ENCODE results near the gene ADAMTSL1.
A peak's percentile ranks its signal among the peaks of the same experiment; 100 is the strongest.

ADAMTSL1 gene, protein sequence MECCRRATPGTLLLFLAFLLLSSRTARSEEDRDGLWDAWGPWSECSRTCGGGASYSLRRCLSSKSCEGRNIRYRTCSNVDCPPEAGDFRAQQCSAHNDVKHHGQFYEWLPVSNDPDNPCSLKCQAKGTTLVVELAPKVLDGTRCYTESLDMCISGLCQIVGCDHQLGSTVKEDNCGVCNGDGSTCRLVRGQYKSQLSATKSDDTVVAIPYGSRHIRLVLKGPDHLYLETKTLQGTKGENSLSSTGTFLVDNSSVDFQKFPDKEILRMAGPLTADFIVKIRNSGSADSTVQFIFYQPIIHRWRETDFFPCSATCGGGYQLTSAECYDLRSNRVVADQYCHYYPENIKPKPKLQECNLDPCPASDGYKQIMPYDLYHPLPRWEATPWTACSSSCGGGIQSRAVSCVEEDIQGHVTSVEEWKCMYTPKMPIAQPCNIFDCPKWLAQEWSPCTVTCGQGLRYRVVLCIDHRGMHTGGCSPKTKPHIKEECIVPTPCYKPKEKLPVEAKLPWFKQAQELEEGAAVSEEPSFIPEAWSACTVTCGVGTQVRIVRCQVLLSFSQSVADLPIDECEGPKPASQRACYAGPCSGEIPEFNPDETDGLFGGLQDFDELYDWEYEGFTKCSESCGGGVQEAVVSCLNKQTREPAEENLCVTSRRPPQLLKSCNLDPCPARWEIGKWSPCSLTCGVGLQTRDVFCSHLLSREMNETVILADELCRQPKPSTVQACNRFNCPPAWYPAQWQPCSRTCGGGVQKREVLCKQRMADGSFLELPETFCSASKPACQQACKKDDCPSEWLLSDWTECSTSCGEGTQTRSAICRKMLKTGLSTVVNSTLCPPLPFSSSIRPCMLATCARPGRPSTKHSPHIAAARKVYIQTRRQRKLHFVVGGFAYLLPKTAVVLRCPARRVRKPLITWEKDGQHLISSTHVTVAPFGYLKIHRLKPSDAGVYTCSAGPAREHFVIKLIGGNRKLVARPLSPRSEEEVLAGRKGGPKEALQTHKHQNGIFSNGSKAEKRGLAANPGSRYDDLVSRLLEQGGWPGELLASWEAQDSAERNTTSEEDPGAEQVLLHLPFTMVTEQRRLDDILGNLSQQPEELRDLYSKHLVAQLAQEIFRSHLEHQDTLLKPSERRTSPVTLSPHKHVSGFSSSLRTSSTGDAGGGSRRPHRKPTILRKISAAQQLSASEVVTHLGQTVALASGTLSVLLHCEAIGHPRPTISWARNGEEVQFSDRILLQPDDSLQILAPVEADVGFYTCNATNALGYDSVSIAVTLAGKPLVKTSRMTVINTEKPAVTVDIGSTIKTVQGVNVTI (N-terminal part only)

DNA sequence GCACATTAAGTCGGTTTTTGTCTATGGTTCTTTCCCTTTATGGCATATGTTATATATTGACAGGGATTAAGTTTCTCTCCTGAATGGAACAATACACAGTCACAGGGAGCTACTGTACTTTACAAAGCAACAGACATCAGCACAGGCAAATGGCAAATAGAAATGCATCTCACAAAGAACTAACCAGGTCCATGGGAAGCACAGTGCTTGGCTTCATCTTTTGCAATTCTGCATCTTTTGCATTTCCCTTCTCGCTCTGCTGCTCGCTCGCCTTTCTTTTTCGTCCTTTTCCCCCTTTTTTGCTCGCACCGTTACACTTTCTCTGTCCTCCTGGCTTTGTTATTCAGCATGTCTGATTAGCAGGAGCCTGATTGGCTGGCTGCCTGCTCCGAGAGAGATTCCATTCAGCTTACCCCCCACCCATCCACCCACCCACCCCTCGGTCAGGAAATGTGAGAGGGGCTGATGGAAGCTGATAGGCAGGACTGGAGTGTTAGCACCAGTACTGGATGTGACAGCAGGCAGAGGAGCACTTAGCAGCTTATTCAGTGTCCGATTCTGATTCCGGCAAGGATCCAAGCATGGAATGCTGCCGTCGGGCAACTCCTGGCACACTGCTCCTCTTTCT, at the start of gene ADAMTSL1:
Gene ADAMTSL1, plus strand, starts transcription at position 502 of the 628 bp plus-strand sequence. Its CDS starts 80 bp downstream, at position 582.
- DNase-seq: no peak

DNA sequence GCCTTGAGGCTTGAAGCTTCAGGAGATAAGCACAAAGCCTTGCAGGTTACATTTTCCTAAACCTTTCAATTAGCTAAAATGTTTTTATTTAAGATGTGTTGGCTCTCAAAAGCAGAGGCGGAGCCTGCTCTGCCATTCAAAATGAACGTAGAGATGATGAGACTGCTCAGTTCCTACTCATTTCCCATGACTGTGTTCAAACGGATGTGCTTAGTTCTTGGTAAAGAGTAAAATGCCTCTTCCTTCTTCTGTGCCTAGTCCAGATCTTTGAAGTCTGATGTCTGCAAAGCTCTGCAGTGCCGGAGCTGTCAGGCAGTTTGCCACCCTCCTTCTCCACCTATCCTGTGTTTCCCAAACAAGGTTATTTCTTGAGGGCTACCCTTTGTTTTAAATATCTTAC, 46.3 kb upstream of the ADAMTSL1 start:
- DNase-seq: no peak

DNA sequence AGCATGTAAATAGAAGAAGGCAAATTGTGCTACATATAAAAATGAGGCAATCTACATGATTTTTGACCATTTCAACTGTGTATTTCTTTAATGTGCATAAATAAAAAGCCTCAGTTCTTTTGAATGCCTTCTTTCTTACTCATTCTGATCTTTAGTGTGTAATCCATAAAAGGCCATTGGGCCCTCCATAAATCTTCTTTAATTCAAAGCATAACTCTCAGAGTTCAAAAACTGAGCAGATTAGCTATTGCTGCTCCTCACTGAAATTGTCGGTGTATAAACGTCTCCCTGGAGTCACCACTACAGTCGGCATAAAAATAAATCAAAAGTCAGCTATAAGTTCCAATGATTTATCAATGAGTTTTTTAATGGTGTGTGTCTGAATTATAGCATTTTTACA, 45.3 kb upstream of the ADAMTSL1 start:
- no peak for DNase-seq

DNA sequence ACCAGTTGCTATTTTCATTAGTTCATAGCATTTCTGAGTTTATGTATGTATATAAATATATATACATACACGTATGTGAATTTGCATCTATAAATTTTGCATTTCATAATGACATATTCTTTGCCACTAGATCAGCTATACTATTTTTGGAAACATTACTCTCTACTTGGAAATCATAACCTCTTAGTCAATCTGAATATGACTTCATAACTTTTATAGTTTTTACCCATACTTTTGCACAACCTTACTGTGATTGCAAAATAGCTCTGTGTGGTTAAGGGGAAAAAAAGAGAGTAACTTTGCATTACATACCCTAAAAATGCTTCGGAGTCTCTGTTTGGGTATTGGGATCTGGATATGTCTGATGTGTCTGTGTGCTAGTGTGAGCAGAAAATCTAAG, 44.9 kb upstream of the ADAMTSL1 start:
- no peak for DNase-seq

DNA sequence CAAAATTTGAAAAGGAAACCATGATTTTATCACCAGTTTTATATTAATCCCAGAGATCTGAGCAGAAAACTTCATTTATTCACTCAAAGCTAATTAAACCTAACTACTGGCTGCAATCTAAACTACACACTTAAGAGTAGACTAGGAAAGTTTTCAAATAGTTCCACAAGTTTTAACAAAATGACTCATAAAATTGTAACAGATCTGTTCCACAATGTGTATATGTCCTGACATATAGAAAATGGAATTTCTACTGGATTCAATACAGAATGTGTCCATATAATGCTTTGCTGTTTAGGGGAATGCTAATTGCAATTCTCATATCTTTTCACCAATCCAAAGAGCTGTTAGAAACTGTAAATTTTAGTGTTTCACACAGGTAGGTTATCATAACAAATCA, 40.3 kb upstream of the ADAMTSL1 start:
- DNase-seq: no peak

DNA sequence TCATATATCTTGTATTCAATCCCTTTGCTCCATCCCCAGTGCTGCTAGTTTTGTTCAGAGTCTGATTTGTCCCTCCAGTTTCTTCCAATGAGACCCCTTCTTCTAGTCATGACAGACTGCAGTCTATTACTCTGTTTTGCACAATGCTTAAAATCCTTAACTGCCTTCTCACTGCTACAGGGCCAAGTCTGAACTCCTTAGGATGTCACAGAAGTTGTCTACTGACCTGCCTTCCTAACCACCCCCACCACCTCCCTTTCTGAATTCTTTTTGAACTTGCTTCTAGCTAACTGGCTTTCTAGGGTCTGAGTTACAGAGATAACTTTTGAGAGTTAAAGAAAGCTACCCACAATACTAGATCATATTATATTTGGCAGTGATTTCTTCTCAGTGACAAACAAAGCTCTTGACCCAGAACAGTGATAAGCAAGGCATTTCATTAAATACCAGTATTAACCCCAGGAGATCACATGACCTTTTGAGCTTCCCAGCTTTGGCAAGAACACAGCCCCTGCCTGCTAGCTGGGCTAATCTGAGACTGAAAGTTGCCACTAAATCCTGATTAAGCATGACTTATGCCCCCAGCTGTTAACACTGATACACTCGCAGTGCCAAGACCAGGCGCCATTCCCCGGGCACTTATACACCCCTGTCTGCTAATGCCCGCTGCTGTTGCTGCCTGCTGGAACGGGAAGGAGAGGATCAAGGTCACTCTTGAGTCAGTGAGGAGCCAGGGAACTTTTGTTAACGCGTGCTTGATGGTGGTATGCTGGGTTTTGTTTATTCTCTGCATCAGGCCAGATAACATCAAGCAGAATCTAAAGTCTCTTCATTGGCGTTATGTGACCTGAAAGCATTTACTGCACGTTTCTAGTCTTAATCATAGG, 36.4 kb upstream of the ADAMTSL1 start:
- no peak for DNase-seq

DNA sequence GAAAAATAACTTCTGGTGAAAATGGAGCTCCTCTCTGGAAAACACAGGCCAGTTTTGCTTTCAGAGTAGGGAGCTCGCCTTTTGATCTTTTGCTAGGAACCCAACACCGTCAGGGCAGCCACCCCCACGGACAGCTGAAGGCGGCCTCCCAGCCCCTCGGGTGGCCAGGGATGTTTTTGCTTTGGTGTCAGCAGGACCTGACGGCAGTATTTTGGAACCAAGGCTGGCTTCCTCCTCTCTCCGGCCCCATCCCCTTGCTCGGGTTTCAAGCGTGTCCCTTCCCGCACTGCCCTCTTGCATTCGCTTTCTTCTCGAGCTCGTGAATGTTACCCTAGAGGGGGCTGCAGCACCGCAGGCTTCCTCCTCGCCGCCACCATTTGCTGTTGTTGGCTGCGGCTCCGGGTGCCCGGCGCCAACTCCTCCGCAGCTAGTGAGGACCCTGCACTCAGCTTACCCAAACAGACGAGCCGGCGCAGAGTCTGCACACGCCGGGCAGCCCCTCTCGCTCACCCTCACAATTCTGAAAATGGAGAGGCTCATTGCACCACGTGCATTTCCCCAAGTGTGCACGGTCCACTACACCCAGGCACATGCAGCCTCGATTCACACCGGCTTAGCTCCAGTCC, 35.5 kb upstream of the ADAMTSL1 start:
- no peak for DNase-seq

DNA sequence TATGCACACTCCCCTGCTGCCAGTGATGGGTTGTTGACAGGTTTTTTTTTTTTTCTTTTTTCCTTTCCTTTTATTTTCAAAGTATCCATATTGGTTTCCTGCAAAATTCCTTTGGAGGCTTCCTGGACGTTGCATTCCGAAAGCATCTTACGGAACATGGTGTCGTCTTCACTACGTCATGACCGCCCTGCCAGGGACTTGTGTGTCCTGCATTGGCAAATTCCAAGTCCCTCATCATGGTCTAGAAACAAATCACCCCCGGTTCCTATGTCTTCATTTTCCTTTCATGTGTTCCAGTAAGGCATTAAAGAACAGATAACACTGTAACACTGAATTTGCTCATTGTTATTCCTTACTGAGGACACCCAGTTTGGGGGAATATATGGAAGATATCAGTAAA, 35.0 kb upstream of the ADAMTSL1 start:
- DNase-seq: no peak

DNA sequence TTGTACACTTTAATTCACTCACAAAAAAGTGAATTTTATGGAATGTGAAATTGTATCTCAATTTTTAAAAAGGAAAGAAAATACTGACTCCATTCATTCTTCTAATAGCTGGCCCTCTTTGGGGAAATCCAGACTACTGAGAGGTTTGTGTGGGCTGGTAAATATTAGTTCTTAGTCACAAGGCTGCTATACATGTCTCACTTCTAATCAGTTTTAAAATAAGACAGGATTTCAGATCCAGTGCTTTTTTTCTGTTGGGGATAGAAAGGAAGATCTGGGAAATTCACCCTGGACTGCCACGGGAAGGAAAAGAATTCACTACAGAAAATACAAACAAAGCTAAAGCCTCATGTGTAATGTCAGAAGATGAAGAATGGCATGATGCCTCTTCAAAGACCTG, 32.7 kb upstream of the ADAMTSL1 start:
- DNase-seq: no peak

DNA sequence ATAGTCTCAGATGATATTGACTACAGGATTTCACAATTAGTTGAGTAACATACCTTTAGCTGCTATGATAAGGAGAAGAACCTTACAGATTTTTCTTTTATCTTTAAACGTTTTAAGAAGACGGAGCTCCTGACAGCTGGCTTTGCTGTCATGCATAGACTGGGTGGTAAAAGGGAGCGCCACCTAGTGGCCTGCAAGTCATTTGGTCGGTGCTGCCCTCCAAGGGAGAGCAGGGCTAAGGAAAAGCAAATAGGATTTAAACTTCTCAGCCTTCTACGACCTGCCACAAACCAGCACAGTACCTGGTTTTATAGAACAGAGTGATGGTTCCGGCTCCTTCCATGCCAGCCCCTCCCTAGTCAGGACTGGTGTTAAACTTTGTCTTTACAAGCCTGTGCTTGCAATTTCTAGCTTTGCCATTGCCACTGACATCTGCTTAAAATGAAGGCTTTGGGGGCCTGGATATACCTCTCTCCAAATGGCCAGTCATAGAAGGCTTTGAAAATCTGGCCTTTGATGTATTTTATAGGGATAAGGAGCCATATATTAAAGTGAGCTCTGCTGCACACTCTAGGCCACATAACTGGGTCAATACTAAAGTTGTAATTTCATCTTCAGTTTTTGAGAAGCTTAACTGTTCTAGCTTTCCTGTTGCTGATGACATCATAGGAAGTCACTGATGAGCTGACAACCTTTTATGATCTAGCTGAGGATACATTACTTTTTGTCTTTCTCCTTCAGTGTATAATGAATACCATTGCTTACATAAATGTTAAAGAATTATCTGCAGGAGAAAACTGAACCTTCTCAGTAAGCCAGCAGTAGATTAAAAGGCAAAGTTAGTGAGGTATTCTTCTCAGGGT, 31.1 kb upstream of the ADAMTSL1 start:
- DNase-seq: peak; percentile 2 to 3

DNA sequence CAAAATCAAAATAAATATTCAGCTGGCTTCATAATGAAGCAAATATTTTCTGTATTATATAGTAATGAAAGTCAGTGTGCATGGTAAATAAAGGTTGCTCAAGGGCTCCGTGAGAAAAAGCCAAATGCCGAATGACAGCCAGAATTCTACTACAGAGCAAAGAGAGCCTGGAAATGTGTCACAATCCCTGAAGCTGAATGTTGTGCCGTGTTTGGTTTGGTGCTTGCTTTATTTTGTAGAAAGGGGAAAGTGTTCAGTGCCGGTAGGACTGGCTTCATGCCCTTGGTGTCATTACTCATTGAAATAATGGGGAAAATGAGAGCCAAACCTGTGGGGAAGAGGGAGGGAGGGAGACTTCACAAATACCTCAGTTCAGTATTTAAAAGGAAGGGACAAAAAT, 26.8 kb upstream of the ADAMTSL1 start:
- no peak for DNase-seq

DNA sequence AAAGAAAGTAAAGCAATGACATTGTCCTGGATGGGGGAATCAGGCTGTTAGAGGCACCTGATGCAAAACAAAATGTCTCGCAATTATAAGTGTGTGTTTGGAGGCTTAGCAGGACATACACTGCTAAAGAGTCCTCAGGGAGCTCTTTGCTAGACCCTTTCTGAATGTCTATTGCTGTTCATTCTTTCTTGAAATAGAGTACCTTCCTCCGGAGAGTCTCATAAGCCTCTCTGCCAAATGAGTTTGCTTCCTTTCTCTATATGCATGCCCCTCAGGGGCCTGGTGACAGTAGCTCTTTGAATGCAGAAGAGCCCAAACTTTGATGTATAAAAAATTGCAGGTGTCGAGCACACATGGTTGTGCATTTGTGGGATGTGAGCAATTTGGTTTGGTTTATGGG, 26.4 kb upstream of the ADAMTSL1 start:
- DNase-seq: no peak

DNA sequence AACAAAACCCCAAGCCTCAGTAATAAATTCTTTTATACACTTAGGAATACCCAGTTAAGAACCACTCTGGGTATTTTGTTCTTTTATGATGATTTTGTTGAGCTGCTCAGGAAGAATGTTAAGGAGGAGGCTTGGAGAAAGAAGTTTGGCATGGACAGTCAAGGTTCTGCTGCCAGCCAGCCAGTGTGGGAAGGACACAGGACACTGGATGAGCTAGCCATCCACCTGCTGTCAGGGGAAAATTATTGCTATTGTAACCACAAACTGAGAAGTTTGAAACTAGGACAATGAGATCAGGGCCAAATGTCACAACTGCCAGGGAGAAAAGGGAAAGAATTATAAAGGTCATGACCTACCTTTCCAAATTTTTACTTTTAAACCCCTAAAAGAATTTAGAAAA, 25.9 kb upstream of the ADAMTSL1 start:
- DNase-seq: no peak

DNA sequence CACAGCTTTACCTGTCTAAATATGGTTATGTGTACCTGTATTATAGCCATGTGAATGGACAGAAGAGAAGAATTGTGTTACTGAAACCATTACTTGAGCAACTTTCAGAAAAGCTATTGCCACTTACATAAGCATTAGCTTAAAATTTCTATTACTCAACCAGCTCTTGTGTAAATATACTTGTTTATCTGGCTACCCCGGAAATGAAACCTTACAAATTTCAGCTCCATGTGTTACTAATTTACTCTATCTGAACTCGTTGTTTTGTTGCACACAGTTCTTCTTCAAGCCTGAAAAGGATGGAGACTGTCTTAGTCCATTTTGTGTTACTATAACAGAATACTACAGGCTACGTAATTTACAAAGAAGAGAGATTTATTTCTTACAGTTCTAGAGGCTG, 22.5 kb upstream of the ADAMTSL1 start:
- DNase-seq: no peak

DNA sequence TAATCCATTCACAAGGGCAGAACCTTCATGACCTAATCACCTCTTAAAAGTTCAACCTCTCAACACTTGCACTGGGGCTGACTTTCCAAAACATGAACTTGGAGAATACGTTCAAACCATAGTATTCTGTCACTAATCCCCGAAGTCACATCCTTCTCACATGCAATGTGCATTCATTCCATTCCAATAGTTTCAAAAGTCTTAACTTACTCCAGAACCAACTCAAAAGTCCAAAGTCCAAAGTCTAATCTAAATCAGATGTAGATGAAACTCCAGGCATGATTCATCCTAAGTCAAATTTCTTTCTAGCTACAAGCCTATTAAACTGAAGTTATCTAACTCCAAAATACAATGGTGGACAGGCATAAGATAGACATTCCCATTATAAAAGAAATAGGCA, 21.7 kb upstream of the ADAMTSL1 start:
- DNase-seq: no peak

DNA sequence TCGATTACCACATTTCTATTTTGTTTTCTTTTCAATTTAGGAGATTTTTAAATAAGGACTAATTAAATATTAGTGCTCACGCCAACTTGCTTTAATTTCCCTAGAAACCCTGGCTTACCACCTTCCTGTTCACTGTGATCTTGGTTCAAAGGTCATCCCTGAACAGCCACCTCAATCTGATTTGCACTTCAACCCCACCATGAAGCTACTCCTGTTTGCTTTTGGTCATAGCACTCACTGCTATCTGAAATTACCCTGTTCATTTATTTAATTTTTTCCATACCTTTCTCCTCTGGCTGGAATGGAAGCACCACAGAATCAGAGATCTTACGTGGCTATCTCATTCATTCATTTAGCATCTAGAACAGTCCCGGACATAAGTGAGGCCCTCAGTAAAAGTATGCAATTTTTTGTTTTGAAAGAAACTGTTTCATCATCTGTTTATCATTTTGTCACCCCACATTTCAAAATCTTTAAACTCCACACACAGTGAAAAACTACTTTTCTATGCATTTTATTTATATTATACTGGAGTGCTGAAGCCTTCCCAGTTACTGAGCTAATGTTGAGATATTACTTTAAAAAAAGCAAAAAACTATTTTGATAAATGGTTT, 17.2 kb upstream of the ADAMTSL1 start:
- no peak for DNase-seq

DNA sequence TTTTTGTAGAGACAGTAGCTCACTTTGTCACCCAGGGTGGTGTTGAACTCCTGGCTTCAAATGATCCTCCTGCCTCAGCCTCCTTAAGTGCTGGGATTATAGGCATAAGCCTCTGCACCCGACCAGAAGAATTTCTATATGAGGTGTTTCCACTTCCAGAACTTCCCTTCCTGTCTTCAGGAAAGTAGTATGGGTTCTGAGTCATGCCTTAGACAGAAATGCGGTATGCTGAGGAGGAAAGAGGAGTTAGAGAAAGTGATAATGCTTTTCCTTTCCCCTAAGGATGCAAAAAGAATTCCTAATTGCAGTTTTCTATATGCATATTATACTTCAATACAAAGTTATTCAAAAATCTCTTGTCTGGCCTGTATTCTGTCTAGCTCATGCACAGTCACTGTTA, 16.4 kb upstream of the ADAMTSL1 start:
- DNase-seq: no peak

DNA sequence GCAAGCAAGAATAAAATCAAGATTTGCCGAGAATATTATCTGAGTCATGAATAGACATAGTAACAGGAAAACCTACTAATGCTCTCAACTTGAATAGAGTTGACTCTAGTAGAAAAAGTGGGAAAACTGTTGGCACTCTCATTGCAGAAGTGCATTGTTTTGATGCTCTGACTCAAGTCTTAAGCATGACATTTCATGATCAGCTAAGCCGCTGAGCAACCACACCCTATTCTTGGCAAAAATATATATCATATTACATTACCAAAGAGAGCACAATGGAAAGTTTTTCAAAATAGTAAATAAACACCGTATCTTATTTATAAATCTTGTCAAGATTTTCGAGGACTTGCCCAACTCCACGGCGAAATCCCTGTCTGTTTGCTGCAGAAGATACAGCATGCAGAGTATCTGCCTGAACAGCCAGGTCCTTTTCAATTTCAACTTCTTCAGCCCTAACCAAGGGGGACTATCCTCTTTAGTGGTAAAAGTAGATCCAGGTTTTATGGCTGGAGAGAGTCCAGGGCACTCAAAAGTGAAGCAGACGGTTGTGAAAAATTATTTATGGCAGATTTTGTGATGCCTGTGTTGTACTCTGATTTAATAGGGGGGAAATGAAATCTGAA, 13.9 kb upstream of the ADAMTSL1 start:
- DNase-seq: no peak

DNA sequence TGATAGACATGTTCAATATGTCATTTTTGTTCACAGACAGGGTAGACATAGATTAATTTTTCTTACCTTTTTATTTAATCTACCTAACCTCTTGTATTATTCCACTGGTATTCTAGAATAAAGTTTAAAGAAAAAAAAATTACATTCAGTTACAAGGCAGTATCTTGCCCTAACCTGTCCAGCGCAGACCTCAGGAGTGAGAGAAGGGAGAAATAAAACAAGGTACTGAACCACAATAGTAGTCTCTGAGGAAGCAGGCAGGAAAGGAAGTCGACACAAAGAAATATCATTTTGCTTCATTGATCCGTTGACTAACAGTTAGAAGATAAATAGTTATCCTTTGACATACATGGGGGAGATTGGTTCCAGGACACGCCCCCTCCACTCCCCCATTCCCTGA, 12.5 kb upstream of the ADAMTSL1 start:
- no peak for DNase-seq
